B cell (primary cell): Measurements from ENCODE around the gene RASGRP2. TPM values are rescaled to one million over a fixed set of nuclear protein-coding genes. Genes with fewer than 3 reads are reported as not detected.

Experiments used
- ATAC-seq: fragments of 200-7000 bp; cut with Tn5 transposase; one replicate; pipeline ENCODE4 v1.10.0; 2021; ENCODE audit warnings: low read depth, mild to moderate bottlenecking, moderate number of reproducible peaks, moderate library complexity
- CTCF ChIA-PET: fragments of 350-600 bp; sonication (Branson Sonifier 250); formaldehyde crosslinking; loops from one replicate; lab custom pipeline; 2021; ENCODE audit warnings: antibody characterized with exemption, inconsistent platforms; lab: Charles Lee
- POLR2A ChIA-PET: fragments of 350-600 bp; sonication (Branson Sonifier 250); formaldehyde crosslinking; loops from one replicate; lab custom pipeline; 2021; ENCODE audit warnings: antibody characterized with exemption; lab: Charles Lee
- DNase-seq: peaks from one replicate; pipeline ENCODE4 v3.0.0; 2013
- H2AFZ ChIP-seq: 2 replicates; pipeline ENCODE4 v1.6.1; 2012; ENCODE audit warnings: mild to moderate bottlenecking, low read depth, low read length; ENCODE audit not compliant: insufficient read depth, poor library complexity, severe bottlenecking
- H3K27ac ChIP-seq, 2 donors: 1 replicate in 1 of 2; 2 replicates in 1 of 2; pipeline ENCODE4 v1.5.1; 2012 to 2013; ENCODE audit warnings: low read length in 2 of 2, mild to moderate bottlenecking in 2 of 2, moderate library complexity in 1 of 2
- H3K27me3 ChIP-seq, 4 experiments: fragments of 200-600 bp in 1 of 4; sonication (generic) in 1 of 4; replicated peaks in 1 of 4; 1 replicate in 2 of 4; 2 replicates in 2 of 4; pipeline versions ENCODE4 v1.6.1 to v1.7.0; 2013 to 2016; ENCODE audit warnings: low read length in 3 of 4, mild to moderate bottlenecking in 2 of 4, mixed read lengths in 1 of 4, moderate library complexity in 1 of 4; ENCODE audit not compliant: insufficient read depth in 4 of 4, control insufficient read depth in 3 of 4; ENCODE audit errors: control extremely low read depth in 1 of 4
- H3K36me3 ChIP-seq, 2 experiments: replicated peaks in 1 of 2; 1 replicate in 1 of 2; 2 replicates in 1 of 2; pipeline versions ENCODE4 v1.6.1 to v1.7.1; 2013; ENCODE audit warnings: low read length in 1 of 2; ENCODE audit not compliant: insufficient read depth in 2 of 2, control insufficient read depth in 1 of 2; ENCODE audit errors: control extremely low read depth in 1 of 2, extremely low read depth in 1 of 2
- H3K4me1 ChIP-seq, 2 donors: fragments of 200-600 bp in 1 of 2; sonication (generic) in 1 of 2; 1 replicate in 1 of 2; 2 replicates in 1 of 2; pipeline versions ENCODE4 v1.5.1 to v1.6.1; 2013 to 2017; ENCODE audit warnings: low read length in 2 of 2; ENCODE audit not compliant: control insufficient read depth in 2 of 2, insufficient read depth in 2 of 2
- H3K4me2 ChIP-seq: replicated peaks from 2 replicates; pipeline ENCODE3; 2012; ENCODE audit warnings: mild to moderate bottlenecking, low read depth, low read length; ENCODE audit not compliant: poor library complexity, severe bottlenecking
- H3K4me3 ChIP-seq, 5 experiments: fragments of 200-600 bp in 1 of 5; sonication (generic) in 1 of 5; 1 replicate in 3 of 5; 2 replicates in 2 of 5; pipeline versions ENCODE4 v1.5.1 to v1.7.0; 2011 to 2016; ENCODE audit warnings: low read length in 4 of 5, mild to moderate bottlenecking in 4 of 5, low read depth in 2 of 5, control low read depth in 1 of 5, moderate library complexity in 1 of 5; ENCODE audit not compliant: insufficient read depth in 1 of 5; ENCODE audit errors: control extremely low read depth in 1 of 5, extremely low read depth in 1 of 5
- H3K79me2 ChIP-seq: fragments of 200-600 bp; sonication (generic); one replicate; pipeline ENCODE4 v1.6.0; 2016; ENCODE audit warnings: low read length; ENCODE audit not compliant: control insufficient read depth, insufficient read depth
- H3K9ac ChIP-seq: fragments of 200-600 bp; sonication (generic); 2 replicates; pipeline ENCODE4 v1.6.1; 2017; ENCODE audit warnings: mild to moderate bottlenecking, low read length, moderate library complexity
- H3K9me3 ChIP-seq, 3 donors: one replicate each; pipeline versions ENCODE4 v1.6.1 to v1.7.1; 2013; ENCODE audit warnings: low read length in 2 of 3; ENCODE audit not compliant: control insufficient read depth in 2 of 3, insufficient read depth in 1 of 3; ENCODE audit errors: control extremely low read depth in 1 of 3
- H4K20me1 ChIP-seq: 2 replicates; pipeline ENCODE4 v1.6.0; 2012; ENCODE audit warnings: mild to moderate bottlenecking, low read length; ENCODE audit not compliant: insufficient read depth, control insufficient read depth, poor library complexity, severe bottlenecking
- H3K27ac Mint-ChIP-seq: one replicate; pipeline ENCODE4 v1.8.0; 2021; ENCODE audit warnings: mixed read lengths
- H3K27me3 Mint-ChIP-seq: one replicate; pipeline ENCODE4 v1.8.0; 2021; ENCODE audit warnings: mixed read lengths
- H3K4me1 Mint-ChIP-seq: one replicate; pipeline ENCODE4 v1.8.0; 2021; ENCODE audit warnings: mixed read lengths
- H3K4me3 Mint-ChIP-seq: one replicate; pipeline ENCODE4 v1.8.0; 2021; ENCODE audit warnings: mixed read lengths
- H3K9me3 Mint-ChIP-seq: one replicate; pipeline ENCODE4 v1.8.0; 2022; ENCODE audit warnings: mixed read lengths; ENCODE audit not compliant: insufficient read depth
- EZH2 ChIP-seq: IDR thresholded peaks from 2 replicates; pipeline ENCODE4 v1.6.1; 2012; ENCODE audit warnings: borderline replicate concordance, low read depth, mild to moderate bottlenecking, moderate library complexity, low read length; ENCODE audit not compliant: insufficient read depth, poor library complexity, severe bottlenecking
- WGBS: methylation state at CpG from one replicate; pipeline ENCODE4 v1.1.5; 2013; ENCODE audit warnings: missing lambda C conversion rate; ENCODE audit not compliant: insufficient coverage; 5-methylcytosine and 5-hydroxymethylcytosine counted together
- intact Hi-C: fragments of 100-400 bp; cut with micrococcal nuclease; formaldehyde crosslinking; loops from one replicate; pipeline ENCODE4 v1.10.0; 2022
- polyA plus RNA-seq: library from polyadenylated mRNA; depleted of rRNA; stranded (reverse); fragments of >200 nt; gene quantifications from 2 replicates; pipeline ENCODE4 v1.2.3, GENCODE V29; 2012
- total RNA-seq, 2 donors: library from RNA; stranded (reverse); fragments of 120-200 nt in 1 of 2; gene quantifications; 1 replicate in 1 of 2; 2 replicates in 1 of 2; pipeline versions ENCODE4 v1.2.3 to v1.2.4, GENCODE V29; 2013 to 2022
- TF ChIP-seq, protein P1 (sequence below): fragments of 200-600 bp; IDR thresholded peaks from one replicate; pipeline ENCODE4 v1.8.0; 2022; ENCODE audit warnings: antibody characterized with exemption, mild to moderate bottlenecking

RASGRP2 gene
- total and polyA plus RNA-seq, 2 donors (not counting 1 experiment from before 2014, with no cell fraction given): 628 to 1,139 TPM

DNA sequence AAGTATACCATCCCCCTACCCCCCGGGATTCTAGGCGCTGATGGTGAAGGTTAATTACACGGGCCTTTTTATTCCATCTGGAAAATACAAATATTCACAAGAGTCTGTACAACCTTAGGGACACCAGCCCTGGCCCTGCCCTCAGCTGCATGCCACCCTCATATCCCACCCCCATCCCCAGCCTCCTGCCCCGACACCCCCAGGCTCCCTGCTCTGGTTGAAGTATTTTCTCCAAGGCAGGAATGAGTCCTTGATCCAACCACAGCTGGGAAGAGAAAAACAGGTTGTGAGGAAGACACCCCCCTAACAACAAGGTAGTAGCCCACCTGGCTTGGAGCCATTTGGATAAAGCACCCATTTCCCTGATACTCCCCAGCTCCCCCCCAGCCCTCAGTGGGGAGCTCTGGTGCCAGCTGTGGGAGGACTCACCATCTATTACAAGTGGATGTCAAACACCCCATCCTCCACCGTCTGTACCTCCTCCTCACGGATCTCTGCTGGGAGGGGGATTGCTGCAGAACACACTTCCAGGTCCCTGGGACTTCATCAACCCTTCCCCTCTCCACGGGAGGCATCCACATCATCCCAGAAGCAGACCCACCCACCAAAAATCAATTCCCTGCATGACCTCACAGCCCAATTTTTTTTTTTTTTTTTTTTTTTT, 16.9 kb downstream of the RASGRP2 start:
- intact Hi-C loops: no loop called here

DNA sequence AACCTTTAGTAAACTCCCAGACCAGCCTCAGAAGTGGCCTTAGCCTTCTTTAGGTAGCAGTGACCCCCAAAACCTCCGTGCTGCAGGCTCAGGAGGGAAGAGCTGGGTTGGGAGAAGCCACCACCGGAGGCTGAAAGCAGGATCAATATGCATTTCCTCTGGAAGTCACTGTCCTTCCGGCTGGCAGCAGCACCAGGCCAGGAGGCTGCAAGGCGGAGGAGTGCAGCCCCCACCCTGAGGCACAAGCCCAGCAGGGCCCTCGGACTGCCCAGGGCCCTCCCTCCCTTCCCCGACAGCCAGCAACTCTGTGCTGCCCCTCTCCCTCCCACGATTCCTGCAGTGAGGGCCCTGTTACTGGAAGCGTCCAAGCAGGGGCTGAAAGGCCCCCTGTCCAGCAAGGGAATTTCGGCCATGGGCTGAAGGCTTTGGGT, 17.7 kb downstream of the RASGRP2 start:
- H3K4me3 ChIP-seq: no peak overlapping the region
- H3K27me3 ChIP-seq: peaks cover 0 to 14% (median 6%) of the 10 kb centered on the region in 4 experiments
- CTCF ChIA-PET: interaction anchor here (1.2 to 1.5 kb wide), 2 partner anchors 17 to 46 kb away, joined by 3 to 5 read pairs; no protein-coding TSS in a partner anchor
- H4K20me1 ChIP-seq: peaks cover 69% of the 10 kb centered on the region
- no peak overlapping the region for H3K4me2 ChIP-seq
- TF ChIP-seq, protein P1, sequence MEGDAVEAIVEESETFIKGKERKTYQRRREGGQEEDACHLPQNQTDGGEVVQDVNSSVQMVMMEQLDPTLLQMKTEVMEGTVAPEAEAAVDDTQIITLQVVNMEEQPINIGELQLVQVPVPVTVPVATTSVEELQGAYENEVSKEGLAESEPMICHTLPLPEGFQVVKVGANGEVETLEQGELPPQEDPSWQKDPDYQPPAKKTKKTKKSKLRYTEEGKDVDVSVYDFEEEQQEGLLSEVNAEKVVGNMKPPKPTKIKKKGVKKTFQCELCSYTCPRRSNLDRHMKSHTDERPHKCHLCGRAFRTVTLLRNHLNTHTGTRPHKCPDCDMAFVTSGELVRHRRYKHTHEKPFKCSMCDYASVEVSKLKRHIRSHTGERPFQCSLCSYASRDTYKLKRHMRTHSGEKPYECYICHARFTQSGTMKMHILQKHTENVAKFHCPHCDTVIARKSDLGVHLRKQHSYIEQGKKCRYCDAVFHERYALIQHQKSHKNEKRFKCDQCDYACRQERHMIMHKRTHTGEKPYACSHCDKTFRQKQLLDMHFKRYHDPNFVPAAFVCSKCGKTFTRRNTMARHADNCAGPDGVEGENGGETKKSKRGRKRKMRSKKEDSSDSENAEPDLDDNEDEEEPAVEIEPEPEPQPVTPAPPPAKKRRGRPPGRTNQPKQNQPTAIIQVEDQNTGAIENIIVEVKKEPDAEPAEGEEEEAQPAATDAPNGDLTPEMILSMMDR: no peak
- no peaks in the 10 kb centered on the region for H3K9me3 Mint-ChIP-seq
- POLR2A ChIA-PET: no interaction called here
- no peak overlapping the region for H3K9ac ChIP-seq
- H3K4me3 Mint-ChIP-seq: no peak overlapping the region
- H3K9me3 ChIP-seq: no peaks in the 10 kb centered on the region
- peaks cover 0 to 45% of the 10 kb centered on the region in 2 experiments for H3K36me3 ChIP-seq
- DNase-seq (no peak), ATAC-seq (no peak)
- intact Hi-C loops: no loop called here
- H3K4me1 Mint-ChIP-seq: peaks cover 24% of the 10 kb centered on the region
- H3K27me3 Mint-ChIP-seq: peaks cover 5% of the 10 kb centered on the region
- H3K4me1 ChIP-seq: peaks cover 13 to 23% of the 10 kb centered on the region in 2 donors
- no peak overlapping the region for H2AFZ ChIP-seq
- H3K79me2 ChIP-seq: no peaks in the 10 kb centered on the region
- H3K27ac Mint-ChIP-seq: peak overlapping the region; percentile 41
- no peak overlapping the region for H3K27ac ChIP-seq
- 93% methylated on average over 8 of the region's 9 CpGs for WGBS

More for the DNA sequence above, 16.9 kb downstream of the RASGRP2 start:
- Mint-ChIP-seq H3K4me1 (peaks cover 27% of the 10 kb centered on the region), H3K27me3 (peaks cover 4% of the 10 kb centered on the region), H3K27ac (peak overlapping the region; percentile 41), H3K4me3 (no peak overlapping the region), H3K9me3 (no peaks in the 10 kb centered on the region)
- Histone ChIP-seq H3K27me3 (peaks cover 0 to 7% (median 2%) of the 10 kb centered on the region in 4 experiments), H2AFZ (no peak overlapping the region), H3K4me3 (no peak overlapping the region), H3K9me3 (no peaks in the 10 kb centered on the region), H3K9ac (no peak overlapping the region), H4K20me1 (peaks cover 77% of the 10 kb centered on the region), H3K27ac (no peak overlapping the region), H3K4me1 (peaks cover 13 to 23% of the 10 kb centered on the region in 2 donors), H3K4me2 (no peak overlapping the region), H3K79me2 (peaks cover 5% of the 10 kb centered on the region), H3K36me3 (peaks cover 0 to 53% of the 10 kb centered on the region in 2 experiments)
- TF ChIP-seq EZH2: no peak
- TF ChIP-seq, protein P1: no peak
- WGBS: 97% methylated on average over 5 of the region's 7 CpGs
- ChIA-PET POLR2A (interaction anchor here (0.6 to 0.7 kb wide), 2 partner anchors 20 to 37 kb away, joined by 4 to 6 read pairs; no protein-coding TSS in a partner anchor), CTCF (interaction anchor here (1.2 to 1.5 kb wide), 2 partner anchors 16 to 45 kb away, joined by 3 to 5 read pairs; no protein-coding TSS in a partner anchor)
- DNase-seq: no peak
- no peak for ATAC-seq
